DMS53 (cell line): ENCODE measurements around the gene POTEH.
"Not testable (repeated sequence)": the region's sequence is repeated elsewhere in the genome, so short reads cannot be mapped to it uniquely, and the experiment has no call there.

Experiments used
- DNase-seq: peaks from one replicate; lab custom pipeline; 2025; lab: John Stamatoyannopoulos, UW

POTEH gene

DNA sequence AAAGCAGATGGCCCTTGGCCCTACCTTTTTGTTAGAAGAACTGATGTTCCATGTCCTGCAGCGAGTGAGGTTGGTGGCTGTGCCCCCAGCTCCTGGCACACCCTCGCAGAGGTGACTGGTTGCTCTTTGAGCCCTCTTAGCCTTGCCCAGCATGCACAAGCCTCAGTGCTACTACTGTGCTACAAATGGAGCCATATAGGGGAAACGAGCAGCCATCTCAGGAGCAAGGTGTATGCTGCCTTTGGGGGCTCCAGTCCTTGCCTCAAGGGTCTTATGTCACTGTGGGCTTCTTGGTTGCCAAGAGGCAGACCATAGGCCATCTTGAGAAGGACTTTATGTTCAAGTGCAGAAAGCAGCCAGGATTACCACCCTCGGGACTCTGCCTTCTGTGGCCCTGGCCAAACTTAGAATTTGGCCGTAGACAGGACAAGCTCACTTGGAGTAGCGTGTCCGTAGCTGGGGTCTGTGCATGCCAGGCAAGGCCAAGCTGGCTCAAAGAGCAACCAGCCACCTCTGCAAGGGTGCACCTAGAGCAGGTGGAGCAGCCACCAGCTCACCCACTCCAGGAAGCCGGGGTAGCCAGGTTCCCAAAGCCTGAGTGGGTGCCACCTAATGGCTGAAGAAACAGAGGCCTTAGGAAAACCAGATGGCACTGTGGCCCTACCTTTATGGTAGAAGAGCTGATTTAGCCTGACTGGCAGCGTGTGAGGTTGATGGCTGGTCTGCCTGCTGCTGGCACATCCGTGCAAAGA is 48.5 kb downstream of the POTEH start:
- not testable (repeated sequence) for DNase-seq

DNA sequence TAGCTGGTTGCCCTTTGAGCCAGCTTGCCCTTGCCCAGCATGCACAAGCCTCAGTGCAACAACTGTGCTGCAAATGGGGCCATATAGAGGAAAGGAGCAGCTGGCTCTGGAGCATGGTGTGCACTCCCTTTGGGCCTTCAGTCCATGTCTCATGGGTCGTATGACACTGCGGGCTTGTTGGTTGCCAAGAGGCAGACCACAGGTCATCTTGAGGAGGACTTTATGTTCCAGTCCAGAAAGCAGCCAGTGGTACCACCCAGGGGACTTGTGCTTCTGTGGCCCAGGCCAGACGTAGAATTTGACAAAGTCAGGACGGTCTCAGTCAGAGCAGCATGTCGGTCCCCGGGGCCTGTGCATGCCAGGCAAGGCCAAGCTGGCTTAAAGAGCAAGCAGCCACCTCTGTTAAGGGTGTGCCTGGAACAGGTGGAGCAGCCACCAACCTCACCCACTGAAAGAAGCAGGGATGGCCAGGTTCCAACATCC is 49.1 kb downstream of the POTEH start:
- not testable (repeated sequence) for DNase-seq

DNA sequence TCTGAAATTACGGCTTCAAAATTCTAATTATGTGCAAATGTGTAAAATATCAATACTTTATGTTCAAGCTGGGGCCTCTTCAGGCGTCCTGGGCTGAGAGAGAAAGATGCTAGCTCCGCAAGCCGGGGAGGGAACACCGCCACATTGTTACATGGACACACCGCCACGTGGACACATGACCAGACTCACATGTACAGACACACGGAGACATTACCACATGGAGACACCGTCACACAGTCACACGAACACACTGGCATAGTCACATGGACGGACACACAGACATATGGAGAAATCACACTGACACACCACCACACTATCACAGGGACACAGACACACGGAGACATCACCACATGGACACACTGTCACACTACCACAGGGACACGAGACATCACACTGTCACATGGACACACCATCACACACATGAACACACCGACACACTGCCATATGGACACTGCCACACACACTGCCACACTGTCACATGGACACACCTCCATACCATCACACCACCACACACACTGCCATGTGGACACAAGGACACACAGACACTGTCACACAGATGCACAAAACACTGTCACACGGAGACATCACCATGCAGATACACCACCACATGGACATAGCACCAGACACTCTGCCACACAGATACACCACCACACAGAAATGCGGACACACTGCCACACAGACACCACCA is 58.0 kb downstream of the POTEH start:
- DNase-seq, result not testable (repeated sequence)

DNA sequence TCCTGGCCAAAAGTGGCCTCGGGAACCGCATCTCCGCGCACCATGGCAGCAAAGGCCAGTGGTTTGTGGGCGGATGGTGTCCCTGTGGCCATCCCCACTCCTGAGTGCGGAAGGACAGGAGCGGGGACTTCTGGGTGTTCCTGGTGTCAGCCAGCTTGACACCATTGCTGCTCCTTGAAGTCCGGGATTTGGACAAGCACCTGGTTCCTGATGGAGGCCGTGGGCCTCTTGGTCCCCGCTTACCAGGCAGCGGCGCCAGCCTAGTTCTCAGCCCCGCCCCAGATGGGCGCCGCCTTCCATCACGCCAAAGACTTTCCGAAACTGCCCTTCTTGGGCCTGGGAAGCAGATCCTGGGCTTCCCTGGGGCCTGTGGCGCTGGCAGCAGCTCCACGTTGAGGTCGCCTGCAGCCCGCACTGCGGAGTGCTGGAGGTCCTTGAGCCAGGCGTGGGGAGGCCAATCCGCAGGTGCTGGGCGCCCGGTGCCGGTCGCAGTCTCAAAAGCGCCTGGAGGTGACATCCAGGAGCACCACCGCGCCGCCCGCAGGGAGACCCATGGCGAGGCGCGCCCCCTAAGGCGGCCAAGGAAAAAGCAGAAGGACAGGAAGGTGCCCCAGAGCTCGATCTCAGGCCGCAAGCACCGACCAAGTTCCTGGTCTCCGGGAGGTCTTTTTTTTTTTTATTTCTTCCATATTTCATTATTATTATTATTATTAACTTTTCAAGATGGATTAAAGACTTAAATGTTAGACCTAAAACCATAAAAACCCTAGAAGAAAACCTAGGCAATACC is 59.5 kb downstream of the POTEH start:
- DNase-seq, result peak; percentile 34

DNA sequence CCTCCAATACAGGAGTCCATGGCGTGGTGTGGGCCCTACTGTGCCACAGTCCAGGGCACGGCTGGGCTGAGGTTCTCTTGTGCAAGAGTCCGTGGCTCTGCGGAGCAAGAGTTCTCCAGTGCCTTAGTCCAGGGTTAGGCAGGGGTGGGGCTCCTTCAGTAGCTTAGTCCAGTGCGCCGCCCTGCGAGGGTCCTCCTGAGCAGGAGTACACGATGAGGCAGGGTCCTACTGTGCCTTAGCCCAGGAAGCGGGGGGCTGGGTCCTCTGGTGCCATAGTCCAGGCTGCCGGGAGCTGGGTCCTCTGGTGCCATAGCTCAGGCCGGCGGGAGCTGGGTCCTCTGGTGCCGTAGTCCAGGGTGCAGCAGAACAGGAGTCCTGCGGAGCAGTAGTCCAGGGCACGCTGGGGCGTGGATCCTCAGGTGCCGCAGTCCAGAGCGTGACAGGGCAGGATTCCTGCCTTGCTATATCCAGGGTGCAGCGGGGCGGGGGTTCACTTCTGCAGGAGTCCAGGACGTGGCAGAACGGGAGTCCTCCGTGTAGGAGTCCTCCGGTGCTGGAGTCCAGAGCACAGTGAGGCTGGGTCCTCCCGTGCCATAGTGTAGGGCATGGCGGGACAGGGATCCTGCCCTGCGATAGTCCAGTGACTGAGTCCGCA is 69.7 kb downstream of the POTEH start:
- not testable (repeated sequence) for DNase-seq

DNA sequence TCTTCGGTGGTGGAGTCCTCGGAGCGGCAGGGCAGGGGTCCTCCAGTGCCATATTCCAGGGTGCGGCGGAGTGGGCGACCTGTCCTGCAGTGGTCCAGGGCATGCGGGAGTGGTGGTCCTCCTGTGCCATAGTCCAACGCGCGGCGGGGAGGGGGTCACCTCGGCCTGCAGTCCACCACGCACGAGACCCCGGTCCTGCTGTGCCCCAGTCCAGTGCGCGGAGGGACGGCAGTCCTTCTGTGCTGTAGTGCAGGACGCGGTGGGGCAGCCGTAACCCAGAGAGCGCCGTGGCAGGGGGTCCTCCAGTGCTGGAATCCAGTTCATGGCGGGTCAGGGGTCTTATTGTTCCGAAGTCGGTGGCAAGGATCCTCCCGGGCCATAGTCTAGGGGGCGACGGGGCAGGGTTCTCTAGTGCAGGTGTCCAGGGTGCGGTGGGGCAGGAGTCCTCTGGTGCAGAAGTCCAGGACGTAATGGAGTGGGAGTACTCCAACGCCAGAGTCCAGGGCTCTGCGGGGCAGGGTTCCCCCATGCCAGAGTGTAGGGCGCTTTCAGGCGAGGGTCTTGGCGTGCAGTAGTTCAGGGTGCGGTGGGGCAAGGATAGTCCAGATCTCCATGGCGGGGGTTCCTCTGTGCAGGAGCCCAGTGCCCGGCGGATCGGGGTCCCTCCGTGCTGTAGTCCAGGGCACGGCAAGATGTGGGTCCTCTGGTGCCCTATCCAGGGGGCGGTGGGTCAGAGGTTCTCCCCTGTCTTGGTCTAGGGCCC is 70.7 kb downstream of the POTEH start:
- not testable (repeated sequence) for DNase-seq

DNA sequence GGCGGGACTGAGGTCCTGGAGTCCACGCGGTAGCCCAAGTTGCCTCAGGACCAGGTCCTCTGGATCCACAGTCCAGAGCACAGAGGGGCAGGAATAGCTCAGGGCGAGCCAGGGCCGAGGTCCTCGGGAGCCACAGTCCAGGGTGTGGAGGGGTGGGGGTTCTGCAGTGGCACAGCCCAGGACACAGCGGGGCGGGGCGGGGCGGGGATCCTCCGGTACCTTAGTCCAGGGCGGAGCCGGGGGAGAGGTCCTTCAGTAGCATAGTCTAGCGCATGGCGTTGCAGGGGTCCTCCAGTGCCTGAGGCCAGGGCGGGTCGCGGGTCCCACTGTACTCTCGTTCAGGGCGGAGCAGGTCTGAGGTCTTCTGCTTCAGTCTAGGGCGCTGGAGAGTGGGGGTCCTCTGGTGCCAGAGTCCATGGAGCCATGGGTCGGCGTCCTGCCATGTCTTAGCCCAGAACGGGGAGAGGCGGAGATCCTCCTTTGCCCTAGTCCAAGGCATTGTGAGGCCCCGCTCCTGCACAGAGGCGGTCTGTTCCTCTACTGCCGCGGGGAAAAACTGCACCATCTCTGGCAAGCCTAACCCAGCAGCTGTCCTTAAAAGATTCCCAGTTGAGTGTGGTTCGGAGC is 71.4 kb downstream of the POTEH start:
- not testable (repeated sequence) for DNase-seq

DNA sequence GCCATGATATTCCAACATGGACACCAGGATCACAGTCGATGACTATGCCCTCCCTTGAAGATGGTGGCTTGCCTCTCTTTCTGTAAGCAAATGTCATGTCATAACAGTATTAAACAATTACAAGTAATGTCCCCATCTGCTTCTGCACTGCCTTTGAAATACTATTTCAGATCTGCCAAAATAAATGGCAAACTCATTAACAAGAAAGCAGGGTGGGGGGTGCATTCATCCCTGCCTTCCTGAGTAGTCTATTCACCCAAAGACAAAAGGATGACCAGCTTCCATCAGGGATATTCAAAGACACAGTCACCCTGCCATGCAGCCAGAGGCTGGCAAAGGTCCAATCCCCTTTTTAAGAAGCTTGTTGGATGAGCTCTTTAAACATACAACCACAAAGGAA is 73.7 kb downstream of the POTEH start:
- not testable (repeated sequence) for DNase-seq
